Left lung (tissue), 10 donors: Measurements from ENCODE around the gene HBA1. TPM values are rescaled to one million over a fixed set of nuclear protein-coding genes. Genes with fewer than 3 reads are reported as not detected.
"Not testable (repeated sequence)": the region's sequence is repeated elsewhere in the genome, so short reads cannot be mapped to it uniquely, and the experiment has no call there.

Source experiments
- ATAC-seq: fragments of 200-7000 bp; cut with Tn5 transposase; one replicate; pipeline ENCODE4 v1.9.1; 2020; ENCODE audit warnings: moderate library complexity
- DNase-seq, 4 donors: peaks; one replicate each; pipeline ENCODE4 v3.0.0-alpha.2; 2013 to 2020
- H3K27ac ChIP-seq, 2 donors: fragments of 200-600 bp; sonication (generic) in 1 of 2; one replicate each; pipeline versions ENCODE4 v1.5.0 to v1.8.0; 2020 to 2021
- H3K27me3 ChIP-seq, 2 donors: fragments of 200-600 bp; sonication (generic) in 1 of 2; one replicate each; pipeline versions ENCODE4 v1.5.0 to v1.8.0; 2020 to 2021
- H3K36me3 ChIP-seq, 2 donors: fragments of 200-600 bp; sonication (generic) in 1 of 2; one replicate each; pipeline versions ENCODE4 v1.5.0 to v1.8.0; 2020 to 2021
- H3K4me1 ChIP-seq, 2 donors: fragments of 200-600 bp; one replicate each; pipeline ENCODE4 v1.8.0; 2021
- H3K4me3 ChIP-seq, 2 donors: fragments of 200-600 bp; sonication (generic) in 1 of 2; one replicate each; pipeline versions ENCODE4 v1.5.0 to v1.8.0; 2020 to 2021; ENCODE audit warnings: mild to moderate bottlenecking in 1 of 2
- H3K9me3 ChIP-seq, 2 donors: fragments of 200-600 bp; sonication (generic) in 1 of 2; one replicate each; pipeline versions ENCODE4 v1.5.0 to v1.8.0; 2020 to 2021
- intact Hi-C, 2 donors: fragments of 100-400 bp; cut with DNase I; formaldehyde crosslinking; loops; one replicate each; pipeline versions ENCODE4 v1.11.2 to v1.14.2; 2022
- polyA plus RNA-seq, 6 donors: library from polyadenylated mRNA; unstranded; fragments of 120-200 nt; gene quantifications; one replicate each; pipeline ENCODE4 v1.2.1, GENCODE V29; 2013; ENCODE audit not compliant: insufficient read length in 6 of 6
- total RNA-seq, 2 donors: library from RNA; stranded (reverse); fragmentation: NEBNext Ultra II Directional; extraction: Animal tissue kit (Norgen Biotek cat#: 25700); gene quantifications; one replicate each; pipeline ENCODE4 v1.2.1, GENCODE V29; 2021
- TF ChIP-seq, protein P1 (sequence below), 2 donors: fragments of 200-600 bp; sonication (generic) in 1 of 2; IDR thresholded peaks; one replicate each; pipeline versions ENCODE4 v1.5.0 to v1.8.0; 2021; ENCODE audit warnings: antibody characterized with exemption in 2 of 2
- donor health status: DM: no; HTN: yes; CAD: no.
- donor health status: DM: no; HTN: no; CAD: no.

The HBA1 gene
- total and polyA plus RNA-seq, 8 donors: 159 to 3,734 (median 947) TPM

GRCh38 chr16:152141-153128 is 24.0 kb upstream of the HBA1 start, which contains the start of gene HBZ:
Gene HBZ, plus strand, starts transcription at chr16:152644. Its CDS starts 266 bp downstream, at chr16:152910.
- Histone ChIP-seq H3K9me3 (no peaks in the 10 kb centered on the region), H3K27ac (no peak within 1 kb of the TSS), H3K4me3 (no peak within 1 kb of the TSS), H3K4me1 (peaks cover 8 to 11% of the 10 kb centered on the region in 2 donors), H3K27me3 (peaks cover 11 to 57% of the 10 kb centered on the region in 2 donors), H3K36me3 (no peaks in the 10 kb centered on the region)
- no peak for ATAC-seq
- no peak for DNase-seq
- TF ChIP-seq, protein P1, sequence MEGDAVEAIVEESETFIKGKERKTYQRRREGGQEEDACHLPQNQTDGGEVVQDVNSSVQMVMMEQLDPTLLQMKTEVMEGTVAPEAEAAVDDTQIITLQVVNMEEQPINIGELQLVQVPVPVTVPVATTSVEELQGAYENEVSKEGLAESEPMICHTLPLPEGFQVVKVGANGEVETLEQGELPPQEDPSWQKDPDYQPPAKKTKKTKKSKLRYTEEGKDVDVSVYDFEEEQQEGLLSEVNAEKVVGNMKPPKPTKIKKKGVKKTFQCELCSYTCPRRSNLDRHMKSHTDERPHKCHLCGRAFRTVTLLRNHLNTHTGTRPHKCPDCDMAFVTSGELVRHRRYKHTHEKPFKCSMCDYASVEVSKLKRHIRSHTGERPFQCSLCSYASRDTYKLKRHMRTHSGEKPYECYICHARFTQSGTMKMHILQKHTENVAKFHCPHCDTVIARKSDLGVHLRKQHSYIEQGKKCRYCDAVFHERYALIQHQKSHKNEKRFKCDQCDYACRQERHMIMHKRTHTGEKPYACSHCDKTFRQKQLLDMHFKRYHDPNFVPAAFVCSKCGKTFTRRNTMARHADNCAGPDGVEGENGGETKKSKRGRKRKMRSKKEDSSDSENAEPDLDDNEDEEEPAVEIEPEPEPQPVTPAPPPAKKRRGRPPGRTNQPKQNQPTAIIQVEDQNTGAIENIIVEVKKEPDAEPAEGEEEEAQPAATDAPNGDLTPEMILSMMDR (IDR thresholded peaks at IDR 0.05): no peak
- intact Hi-C loops: no loop called here

DNA sequence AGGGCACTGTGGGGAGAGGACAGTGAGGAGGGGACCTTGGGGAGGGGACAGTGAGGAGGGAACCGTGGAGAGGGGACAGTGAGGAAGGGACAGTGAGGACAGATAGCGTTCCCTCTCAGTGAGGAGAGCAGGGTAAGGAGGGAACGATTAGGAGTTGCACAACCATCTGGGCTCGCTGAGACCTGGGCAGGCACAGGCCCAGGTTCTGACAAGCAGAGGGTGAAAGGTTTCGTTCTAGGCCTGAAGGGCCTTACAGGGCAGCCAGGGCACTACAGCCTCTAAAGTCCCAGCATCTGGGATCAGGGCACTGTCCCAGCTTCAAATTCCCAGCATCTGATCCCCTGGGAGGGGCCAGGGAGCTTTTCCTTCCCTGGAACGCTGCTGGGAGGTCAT is 23.4 kb upstream of the HBA1 start:
- peak; percentile 39 for ATAC-seq
- H3K27ac ChIP-seq, intact Hi-C loops, H3K36me3 ChIP-seq, DNase-seq, H3K4me3 ChIP-seq, H3K9me3 ChIP-seq: not testable (repeated sequence)
- Histone ChIP-seq H3K27me3 (peaks cover 11 to 64% of the 10 kb centered on the region in 2 donors), H3K4me1 (peaks cover 8 to 11% of the 10 kb centered on the region in 2 donors)

GRCh38 chr16:153550-154216 is 22.8 kb upstream of the HBA1 start:
- H3K9me3 ChIP-seq, intact Hi-C loops, H3K27ac ChIP-seq, DNase-seq, H3K4me3 ChIP-seq, H3K36me3 ChIP-seq: not testable (repeated sequence)
- ATAC-seq: peak; percentile 23
- peaks cover 8 to 11% of the 10 kb centered on the region in 2 donors for H3K4me1 ChIP-seq
- H3K27me3 ChIP-seq: peaks cover 11 to 67% of the 10 kb centered on the region in 2 donors

- TF ChIP-seq, protein P1 (IDR thresholded peaks at IDR 0.05): no peak
- intact Hi-C loops: no loop called here
- DNase-seq (peak in 1 of 4 donors; percentile 53), ATAC-seq (peak; percentile 72)
- Histone ChIP-seq H3K27ac (no peak overlapping the region), H3K27me3 (peaks cover 11 to 60% of the 10 kb centered on the region in 2 donors), H3K9me3 (no peaks in the 10 kb centered on the region), H3K4me3 (peak overlapping the region; percentile 27 to 43), H3K36me3 (no peaks in the 10 kb centered on the region), H3K4me1 (peaks cover 8 to 11% of the 10 kb centered on the region in 2 donors)
These were observed 22.1 kb upstream of the HBA1 start for GRCh38 chr16:154217-155030.

DNA sequence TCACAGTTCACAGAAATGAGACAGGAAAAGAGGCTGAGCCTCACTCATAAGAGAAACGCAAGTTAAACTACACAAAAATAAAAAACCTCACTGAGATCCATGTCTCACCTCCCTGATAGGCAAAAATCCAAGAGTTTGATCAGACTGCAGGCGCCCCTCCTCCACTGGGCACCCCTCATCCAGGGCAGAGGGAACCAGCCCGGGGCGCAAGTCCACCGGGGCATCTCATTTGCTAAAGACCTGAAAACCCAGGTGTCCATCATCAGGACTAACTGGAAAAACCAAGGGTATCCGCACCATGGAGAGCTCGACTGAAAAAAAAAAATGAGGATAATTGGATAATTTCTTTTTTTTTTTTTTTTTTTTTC is 21.5 kb upstream of the HBA1 start:
- H3K27ac ChIP-seq: no peak overlapping the region
- no peak for ATAC-seq
- no peaks in the 10 kb centered on the region for H3K9me3 ChIP-seq
- H3K4me1 ChIP-seq: peaks cover 8 to 11% of the 10 kb centered on the region in 2 donors
- TF ChIP-seq, protein P1 (IDR thresholded peaks at IDR 0.05): no peak
- H3K36me3 ChIP-seq: no peaks in the 10 kb centered on the region
- H3K4me3 ChIP-seq: peak overlapping the region in 1 of 2 donors; percentile 43
- peaks cover 11 to 55% of the 10 kb centered on the region in 2 donors for H3K27me3 ChIP-seq
- intact Hi-C loops: no loop called here
- no peak for DNase-seq
